Neural cell (in vitro differentiated cells): ENCODE data around the gene CPEB3.
A peak's percentile ranks its signal among the peaks of the same experiment; 100 is the strongest.

ENCODE experiments used
- EP300 ChIP-seq: fragments of 450-650 bp; conservative IDR thresholded peaks from 2 replicates; pipeline ENCODE4 v1.6.1; 2014; ENCODE audit warnings: antibody characterized with exemption, mild to moderate bottlenecking, moderate library complexity; ENCODE audit not compliant: poor library complexity, severe bottlenecking
- EZH2 ChIP-seq: fragments of 200-600, 300-800 bp; shearing (Covaris generic), sonication (generic); IDR thresholded peaks from 2 replicates; pipeline ENCODE4 v1.6.1; 2014; ENCODE audit warnings: antibody characterized with exemption, low read length, borderline replicate concordance, mild to moderate bottlenecking; ENCODE audit not compliant: insufficient read depth, poor library complexity, severe bottlenecking
- MXI1 ChIP-seq: fragments of 450-650 bp; conservative IDR thresholded peaks from 2 replicates; pipeline ENCODE4 v1.6.1; 2014; ENCODE audit warnings: antibody characterized with exemption, mild to moderate bottlenecking; ENCODE audit not compliant: poor library complexity, severe bottlenecking
- POLR2AphosphoS5 ChIP-seq: IDR thresholded peaks from 2 replicates; pipeline ENCODE4 v1.6.1; 2012
- RAD21 ChIP-seq: fragments of 450-650 bp; conservative IDR thresholded peaks from 2 replicates; pipeline ENCODE4 v1.6.1; 2014; ENCODE audit warnings: antibody characterized with exemption, mild to moderate bottlenecking, moderate library complexity
- SMC3 ChIP-seq: fragments of 450-650 bp; conservative IDR thresholded peaks from 2 replicates; pipeline ENCODE4 v1.6.1; 2014; ENCODE audit warnings: antibody characterized with exemption, mild to moderate bottlenecking, moderate library complexity; ENCODE audit not compliant: poor library complexity
- TAF1 ChIP-seq: IDR thresholded peaks from 2 replicates; pipeline ENCODE4 v1.6.1; 2012; ENCODE audit warnings: low read depth
- TF ChIP-seq, protein P1 (sequence below): fragments of 450-650 bp; IDR thresholded peaks from 2 replicates; pipeline ENCODE4 v1.5.1; 2014; ENCODE audit warnings: antibody characterized with exemption, mild to moderate bottlenecking, moderate library complexity; ENCODE audit not compliant: poor library complexity, severe bottlenecking
- TF ChIP-seq, protein P2 (sequence below): IDR thresholded peaks from 2 replicates; pipeline ENCODE4 v1.6.1; 2012; ENCODE audit warnings: borderline replicate concordance

DNA sequence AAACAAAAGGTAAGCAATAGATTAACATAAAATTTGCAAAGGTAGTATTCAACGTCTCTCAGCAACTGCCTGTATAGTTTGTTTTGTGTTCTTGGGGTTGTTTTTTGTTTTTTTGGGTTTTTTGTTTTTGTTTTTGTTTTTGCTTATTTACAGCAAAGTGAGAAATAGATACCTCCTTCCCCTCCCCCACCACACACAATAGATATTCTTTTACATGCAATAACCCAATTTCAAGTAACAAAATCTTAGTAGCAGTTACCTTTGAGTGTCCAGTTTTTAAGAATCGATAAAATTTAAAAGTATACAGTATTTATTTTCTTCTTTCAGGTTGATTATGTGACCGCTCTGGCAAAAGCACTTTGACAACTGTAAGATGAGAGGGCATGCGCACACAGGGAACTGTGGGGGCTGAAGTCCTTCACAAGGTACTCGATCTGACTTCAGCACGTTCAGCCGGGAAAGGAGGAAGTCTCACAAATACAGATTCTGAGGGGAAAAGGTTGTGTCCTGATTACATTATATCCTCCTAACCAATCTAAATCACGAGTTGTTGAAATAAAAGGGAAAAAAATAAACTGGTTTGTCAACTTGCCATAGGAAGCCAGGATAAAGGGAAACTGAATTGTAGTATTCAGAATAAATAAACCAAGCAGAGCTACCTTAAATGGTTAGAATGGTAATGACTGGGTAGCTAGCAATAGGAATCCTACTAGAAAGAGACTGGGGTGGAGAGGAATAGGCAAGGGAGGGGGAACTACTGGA, 47.8 kb downstream of the CPEB3 start:
- TF ChIP-seq, protein P1, sequence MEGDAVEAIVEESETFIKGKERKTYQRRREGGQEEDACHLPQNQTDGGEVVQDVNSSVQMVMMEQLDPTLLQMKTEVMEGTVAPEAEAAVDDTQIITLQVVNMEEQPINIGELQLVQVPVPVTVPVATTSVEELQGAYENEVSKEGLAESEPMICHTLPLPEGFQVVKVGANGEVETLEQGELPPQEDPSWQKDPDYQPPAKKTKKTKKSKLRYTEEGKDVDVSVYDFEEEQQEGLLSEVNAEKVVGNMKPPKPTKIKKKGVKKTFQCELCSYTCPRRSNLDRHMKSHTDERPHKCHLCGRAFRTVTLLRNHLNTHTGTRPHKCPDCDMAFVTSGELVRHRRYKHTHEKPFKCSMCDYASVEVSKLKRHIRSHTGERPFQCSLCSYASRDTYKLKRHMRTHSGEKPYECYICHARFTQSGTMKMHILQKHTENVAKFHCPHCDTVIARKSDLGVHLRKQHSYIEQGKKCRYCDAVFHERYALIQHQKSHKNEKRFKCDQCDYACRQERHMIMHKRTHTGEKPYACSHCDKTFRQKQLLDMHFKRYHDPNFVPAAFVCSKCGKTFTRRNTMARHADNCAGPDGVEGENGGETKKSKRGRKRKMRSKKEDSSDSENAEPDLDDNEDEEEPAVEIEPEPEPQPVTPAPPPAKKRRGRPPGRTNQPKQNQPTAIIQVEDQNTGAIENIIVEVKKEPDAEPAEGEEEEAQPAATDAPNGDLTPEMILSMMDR, result no peak
- TF ChIP-seq EZH2 (no peak), POLR2AphosphoS5 (peak; percentile 89), SMC3 (peak; percentile 34), RAD21 (no peak), MXI1 (peak; percentile 64), EP300 (peak; percentile 55), TAF1 (peak; percentile 67)
- TF ChIP-seq, protein P2, sequence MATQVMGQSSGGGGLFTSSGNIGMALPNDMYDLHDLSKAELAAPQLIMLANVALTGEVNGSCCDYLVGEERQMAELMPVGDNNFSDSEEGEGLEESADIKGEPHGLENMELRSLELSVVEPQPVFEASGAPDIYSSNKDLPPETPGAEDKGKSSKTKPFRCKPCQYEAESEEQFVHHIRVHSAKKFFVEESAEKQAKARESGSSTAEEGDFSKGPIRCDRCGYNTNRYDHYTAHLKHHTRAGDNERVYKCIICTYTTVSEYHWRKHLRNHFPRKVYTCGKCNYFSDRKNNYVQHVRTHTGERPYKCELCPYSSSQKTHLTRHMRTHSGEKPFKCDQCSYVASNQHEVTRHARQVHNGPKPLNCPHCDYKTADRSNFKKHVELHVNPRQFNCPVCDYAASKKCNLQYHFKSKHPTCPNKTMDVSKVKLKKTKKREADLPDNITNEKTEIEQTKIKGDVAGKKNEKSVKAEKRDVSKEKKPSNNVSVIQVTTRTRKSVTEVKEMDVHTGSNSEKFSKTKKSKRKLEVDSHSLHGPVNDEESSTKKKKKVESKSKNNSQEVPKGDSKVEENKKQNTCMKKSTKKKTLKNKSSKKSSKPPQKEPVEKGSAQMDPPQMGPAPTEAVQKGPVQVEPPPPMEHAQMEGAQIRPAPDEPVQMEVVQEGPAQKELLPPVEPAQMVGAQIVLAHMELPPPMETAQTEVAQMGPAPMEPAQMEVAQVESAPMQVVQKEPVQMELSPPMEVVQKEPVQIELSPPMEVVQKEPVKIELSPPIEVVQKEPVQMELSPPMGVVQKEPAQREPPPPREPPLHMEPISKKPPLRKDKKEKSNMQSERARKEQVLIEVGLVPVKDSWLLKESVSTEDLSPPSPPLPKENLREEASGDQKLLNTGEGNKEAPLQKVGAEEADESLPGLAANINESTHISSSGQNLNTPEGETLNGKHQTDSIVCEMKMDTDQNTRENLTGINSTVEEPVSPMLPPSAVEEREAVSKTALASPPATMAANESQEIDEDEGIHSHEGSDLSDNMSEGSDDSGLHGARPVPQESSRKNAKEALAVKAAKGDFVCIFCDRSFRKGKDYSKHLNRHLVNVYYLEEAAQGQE, result peak; percentile 16
